Ascending aorta (tissue), 2 donors: ENCODE results near the gene CACNA1G. TPM values are rescaled to one million over a fixed set of nuclear protein-coding genes. Genes with fewer than 3 reads are reported as not detected.

Experiments
- DNase-seq, 2 donors: peaks; one replicate each; pipeline ENCODE4 v3.0.0-alpha.2; 2019; ENCODE audit warnings: low spot score in 2 of 2
- H3K27ac ChIP-seq, 2 donors: fragments of 200-600 bp; sonication (generic); one replicate each; pipeline ENCODE4 v1.5.1; 2016 to 2017; ENCODE audit warnings: mild to moderate bottlenecking in 1 of 2
- H3K27me3 ChIP-seq: fragments of 200-600 bp; sonication (generic); one replicate; pipeline ENCODE4 v1.5.1; 2017
- H3K36me3 ChIP-seq, 2 donors: fragments of 200-600 bp; sonication (generic); one replicate each; pipeline ENCODE4 v1.5.1; 2016
- H3K4me1 ChIP-seq, 2 donors: fragments of 200-600 bp; sonication (generic); one replicate each; pipeline ENCODE4 v1.5.1; 2016 to 2017; ENCODE audit warnings: mild to moderate bottlenecking in 1 of 2
- H3K4me3 ChIP-seq, 2 donors: fragments of 200-600 bp; sonication (generic); one replicate each; pipeline ENCODE4 v1.5.1; 2016 to 2017; ENCODE audit warnings: mild to moderate bottlenecking in 1 of 2
- H3K9me3 ChIP-seq, 2 donors: fragments of 200-600 bp; sonication (generic); one replicate each; pipeline ENCODE4 v1.5.1; 2016
- intact Hi-C: fragments of 100-400 bp; cut with DNase I; formaldehyde crosslinking; loops from one replicate; pipeline ENCODE4 v1.15.1; 2023
- total RNA-seq: library from RNA; depleted of rRNA; stranded (reverse); fragments of >200 nt; gene quantifications from one replicate; pipeline ENCODE4 v1.1.0, GENCODE V29; 2016
- TF ChIP-seq, protein P1 (sequence below), 3 experiments: fragments of 200-600 bp in 2 of 3; fragments of 450-650 bp in 1 of 3; sonication (generic) in 2 of 3; IDR thresholded peaks; one replicate each; pipeline ENCODE4 v1.5.1; 2016 to 2019; ENCODE audit warnings: antibody characterized with exemption in 3 of 3, mild to moderate bottlenecking in 1 of 3, moderate library complexity in 1 of 3

CACNA1G gene
- total RNA-seq, 1 donor from 2014 or later, result 1.2 TPM

DNA sequence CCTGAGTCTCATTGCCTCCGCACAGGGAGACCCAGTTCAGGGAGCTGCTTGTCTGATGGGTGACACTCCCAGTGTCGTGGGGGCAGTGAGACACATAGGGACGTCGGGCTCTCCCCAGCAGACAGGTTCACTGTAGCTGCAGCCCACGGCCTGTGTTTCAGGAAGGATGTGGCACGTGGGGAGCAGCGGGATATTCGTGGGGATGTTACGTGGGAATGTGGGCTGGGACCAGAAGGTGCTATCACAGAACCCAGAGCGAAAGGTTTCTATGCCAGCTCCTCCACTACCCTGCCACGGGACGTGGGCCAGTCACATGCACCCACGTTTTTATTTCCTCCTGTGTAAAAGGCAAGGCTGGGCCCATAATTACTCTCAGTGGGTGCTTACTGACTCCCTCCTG is 16.3 kb downstream of the CACNA1G start:
- TF ChIP-seq, protein P1, sequence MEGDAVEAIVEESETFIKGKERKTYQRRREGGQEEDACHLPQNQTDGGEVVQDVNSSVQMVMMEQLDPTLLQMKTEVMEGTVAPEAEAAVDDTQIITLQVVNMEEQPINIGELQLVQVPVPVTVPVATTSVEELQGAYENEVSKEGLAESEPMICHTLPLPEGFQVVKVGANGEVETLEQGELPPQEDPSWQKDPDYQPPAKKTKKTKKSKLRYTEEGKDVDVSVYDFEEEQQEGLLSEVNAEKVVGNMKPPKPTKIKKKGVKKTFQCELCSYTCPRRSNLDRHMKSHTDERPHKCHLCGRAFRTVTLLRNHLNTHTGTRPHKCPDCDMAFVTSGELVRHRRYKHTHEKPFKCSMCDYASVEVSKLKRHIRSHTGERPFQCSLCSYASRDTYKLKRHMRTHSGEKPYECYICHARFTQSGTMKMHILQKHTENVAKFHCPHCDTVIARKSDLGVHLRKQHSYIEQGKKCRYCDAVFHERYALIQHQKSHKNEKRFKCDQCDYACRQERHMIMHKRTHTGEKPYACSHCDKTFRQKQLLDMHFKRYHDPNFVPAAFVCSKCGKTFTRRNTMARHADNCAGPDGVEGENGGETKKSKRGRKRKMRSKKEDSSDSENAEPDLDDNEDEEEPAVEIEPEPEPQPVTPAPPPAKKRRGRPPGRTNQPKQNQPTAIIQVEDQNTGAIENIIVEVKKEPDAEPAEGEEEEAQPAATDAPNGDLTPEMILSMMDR (IDR thresholded peaks at IDR 0.05), result no peak
- Histone ChIP-seq H3K36me3 (no peaks in the 10 kb centered on the region), H3K9me3 (no peaks in the 10 kb centered on the region), H3K4me1 (no peaks in the 10 kb centered on the region), H3K27me3 (peaks cover 4% of the 10 kb centered on the region), H3K4me3 (no peak overlapping the region), H3K27ac (no peak overlapping the region)
- DNase-seq, result no peak
- intact Hi-C loops, result no loop called here

DNA sequence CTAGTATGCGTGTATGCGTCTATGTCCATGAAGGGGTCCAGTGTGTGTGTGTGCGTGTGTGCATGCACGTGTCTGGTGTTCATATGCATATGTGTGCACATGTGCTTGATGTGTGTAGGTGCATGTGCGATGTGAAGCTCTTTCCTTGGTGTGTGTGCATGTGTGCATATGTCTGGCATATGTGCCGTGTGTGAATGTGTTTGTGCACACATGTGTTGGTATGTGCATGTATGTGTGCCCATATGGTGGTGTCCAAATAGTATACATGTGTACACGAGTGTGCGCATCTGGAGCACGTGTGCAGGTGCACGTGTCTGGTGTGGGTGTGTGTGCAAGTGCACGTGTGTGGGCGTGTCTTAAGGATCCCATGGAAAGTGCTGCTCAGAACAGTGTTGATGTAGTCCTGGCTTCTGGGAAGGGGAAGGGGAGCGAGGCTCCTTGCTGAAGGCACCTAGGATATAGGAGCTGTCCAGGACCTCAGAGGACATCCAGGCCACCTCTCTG is 17.0 kb downstream of the CACNA1G start:
- H3K36me3 ChIP-seq, result no peaks in the 10 kb centered on the region
- H3K9me3 ChIP-seq, result no peaks in the 10 kb centered on the region
- DNase-seq, result no peak
- no peak overlapping the region for H3K27ac ChIP-seq
- TF ChIP-seq, protein P1 (IDR thresholded peaks at IDR 0.05), result no peak
- peaks cover 4% of the 10 kb centered on the region for H3K27me3 ChIP-seq
- intact Hi-C loops, result no loop called here
- no peak overlapping the region for H3K4me3 ChIP-seq
- no peaks in the 10 kb centered on the region for H3K4me1 ChIP-seq

DNA sequence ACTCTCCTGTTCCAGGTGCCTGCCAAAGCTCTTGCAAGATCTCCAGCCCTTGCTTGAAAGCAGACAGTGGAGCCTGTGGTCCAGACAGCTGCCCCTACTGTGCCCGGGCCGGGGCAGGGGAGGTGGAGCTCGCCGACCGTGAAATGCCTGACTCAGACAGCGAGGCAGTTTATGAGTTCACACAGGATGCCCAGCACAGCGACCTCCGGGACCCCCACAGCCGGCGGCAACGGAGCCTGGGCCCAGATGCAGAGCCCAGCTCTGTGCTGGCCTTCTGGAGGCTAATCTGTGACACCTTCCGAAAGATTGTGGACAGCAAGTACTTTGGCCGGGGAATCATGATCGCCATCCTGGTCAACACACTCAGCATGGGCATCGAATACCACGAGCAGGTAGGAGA is 17.7 kb downstream of the CACNA1G start:
- intact Hi-C loops, result no loop called here
- H3K27me3 ChIP-seq, result peaks cover 4% of the 10 kb centered on the region
- no peak overlapping the region for H3K27ac ChIP-seq
- no peak overlapping the region for H3K4me3 ChIP-seq
- TF ChIP-seq, protein P1 (IDR thresholded peaks at IDR 0.05), result no peak
- no peaks in the 10 kb centered on the region for H3K4me1 ChIP-seq
- H3K36me3 ChIP-seq, result no peaks in the 10 kb centered on the region
- no peak for DNase-seq
- H3K9me3 ChIP-seq, result no peaks in the 10 kb centered on the region

DNA sequence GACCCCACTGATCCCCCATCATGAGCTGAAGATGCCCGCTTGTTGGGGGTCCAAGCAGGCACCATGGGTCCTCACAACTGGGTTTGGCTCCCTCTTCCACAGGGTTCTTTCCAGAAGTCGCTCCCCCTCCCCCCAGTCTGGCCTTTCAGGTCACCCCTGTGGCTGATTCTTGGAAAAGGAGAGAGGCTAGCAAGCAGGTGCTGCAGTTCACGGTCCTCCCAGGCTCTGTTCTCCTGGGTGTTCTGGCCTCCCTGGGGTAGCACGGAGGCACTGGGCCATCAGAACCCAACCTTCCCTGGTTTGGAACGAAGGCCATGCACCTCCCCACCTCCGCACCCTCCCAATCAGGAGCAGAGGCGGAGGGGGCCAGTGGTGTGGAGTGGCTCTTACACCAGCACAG is 18.9 kb downstream of the CACNA1G start:
- TF ChIP-seq, protein P1 (IDR thresholded peaks at IDR 0.05), result no peak
- peaks cover 4% of the 10 kb centered on the region for H3K27me3 ChIP-seq
- H3K4me1 ChIP-seq, result no peaks in the 10 kb centered on the region
- H3K36me3 ChIP-seq, result no peaks in the 10 kb centered on the region
- H3K9me3 ChIP-seq, result no peaks in the 10 kb centered on the region
- DNase-seq, result no peak
- intact Hi-C loops, result no loop called here
- no peak overlapping the region for H3K4me3 ChIP-seq
- no peak overlapping the region for H3K27ac ChIP-seq

DNA sequence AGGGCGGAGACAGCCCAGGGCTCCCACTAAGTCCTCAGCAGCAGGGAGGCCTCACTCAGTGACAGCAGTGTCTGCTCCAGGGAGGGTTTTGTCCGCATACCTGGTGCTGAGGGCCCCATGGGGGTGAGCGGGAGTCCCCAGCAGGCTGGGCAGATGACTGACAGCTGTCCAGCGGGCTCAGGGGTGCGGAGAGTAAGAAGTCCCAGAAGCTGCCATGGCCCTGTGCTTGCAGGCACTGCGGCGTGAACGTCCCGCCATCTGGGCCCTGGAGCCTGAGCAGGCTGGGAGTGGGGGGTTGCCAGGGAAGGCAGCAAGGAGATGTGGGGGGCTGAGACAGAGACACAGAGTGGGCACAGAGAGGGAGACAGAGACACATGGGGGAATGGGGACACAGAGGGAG is 20.1 kb downstream of the CACNA1G start:
- no peak for DNase-seq
- no peaks in the 10 kb centered on the region for H3K36me3 ChIP-seq
- no peaks in the 10 kb centered on the region for H3K9me3 ChIP-seq
- no peaks in the 10 kb centered on the region for H3K4me1 ChIP-seq
- peaks cover 4% of the 10 kb centered on the region for H3K27me3 ChIP-seq
- no peak overlapping the region for H3K27ac ChIP-seq
- intact Hi-C loops, result no loop called here
- TF ChIP-seq, protein P1 (IDR thresholded peaks at IDR 0.05), result no peak
- H3K4me3 ChIP-seq, result no peak overlapping the region

DNA sequence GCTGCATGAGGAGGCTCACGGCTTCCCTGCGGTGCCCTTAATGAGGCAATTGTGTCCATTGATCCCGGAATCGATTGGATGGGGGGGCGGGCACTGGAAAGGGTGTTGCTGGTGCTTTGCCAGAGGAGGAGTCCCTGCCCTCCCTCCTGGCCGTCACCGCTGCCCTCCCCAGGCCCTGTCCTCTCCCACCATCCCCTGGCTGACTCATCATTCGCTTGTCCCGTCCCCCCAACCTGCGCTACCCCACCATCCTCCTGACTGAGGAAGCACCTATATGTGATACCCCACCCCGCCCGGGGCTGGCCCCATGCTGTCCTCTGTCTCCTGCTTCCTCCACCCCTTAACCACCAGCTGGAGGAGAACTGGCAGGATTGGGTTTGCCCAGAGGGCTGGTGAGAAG is 20.8 kb downstream of the CACNA1G start:
- Histone ChIP-seq H3K4me1 (no peaks in the 10 kb centered on the region), H3K36me3 (no peaks in the 10 kb centered on the region), H3K4me3 (no peak overlapping the region), H3K9me3 (no peaks in the 10 kb centered on the region), H3K27me3 (peaks cover 4% of the 10 kb centered on the region), H3K27ac (no peak overlapping the region)
- TF ChIP-seq, protein P1 (IDR thresholded peaks at IDR 0.05), result no peak
- intact Hi-C loops, result no loop called here
- no peak for DNase-seq
